Prostate gland (tissue), 2 donors: ENCODE data around the gene VLDLR. TPM values are rescaled to one million over a fixed set of nuclear protein-coding genes. Genes with fewer than 3 reads are reported as not detected.

Experiments
- DNase-seq: peaks from one replicate; pipeline ENCODE4 v3.0.0-alpha.2; 2019; ENCODE audit warnings: low spot score
- H3K27ac ChIP-seq, 2 donors: fragments of 200-600 bp; sonication (generic); 2 replicates each; pipeline ENCODE4 v1.5.1; 2017 to 2019
- H3K27me3 ChIP-seq: fragments of 200-600 bp; sonication (generic); replicated peaks from 2 replicates; pipeline ENCODE4 v1.5.1; 2019; ENCODE audit not compliant: insufficient read depth
- H3K36me3 ChIP-seq, 2 donors: fragments of 200-600 bp; sonication (generic); 1 replicate in 1 of 2; 2 replicates in 1 of 2; pipeline versions ENCODE4 v1.5.1 to v1.8.1; 2017 to 2019
- H3K4me1 ChIP-seq: fragments of 200-600 bp; sonication (generic); replicated peaks from 2 replicates; pipeline ENCODE4 v1.5.1; 2019
- H3K4me3 ChIP-seq, 2 donors: fragments of 200-600 bp; sonication (generic); 2 replicates each; pipeline ENCODE4 v1.5.1; 2017 to 2019
- H3K9me3 ChIP-seq: fragments of 200-600 bp; sonication (generic); 2 replicates; pipeline ENCODE4 v1.5.1; 2017
- CTCF ChIP-seq, 4 experiments: fragments of 200-600 bp in 2 of 4; fragments of 450-650 bp in 2 of 4; sonication (generic) in 2 of 4; IDR thresholded peaks; 1 replicate in 3 of 4; 2 replicates in 1 of 4; pipeline ENCODE4 v1.5.1; 2016 to 2019; ENCODE audit warnings: antibody characterized with exemption in 4 of 4, mild to moderate bottlenecking in 2 of 4, moderate library complexity in 2 of 4
- POLR2A ChIP-seq: fragments of 450-650 bp; IDR thresholded peaks from one replicate; pipeline ENCODE4 v1.6.1; 2016; ENCODE audit warnings: antibody characterized with exemption, mild to moderate bottlenecking
- POLR2AphosphoS5 ChIP-seq: sonication (generic); formaldehyde crosslinking; IDR thresholded peaks from one replicate; pipeline ENCODE4 v1.6.1; 2017; ENCODE audit warnings: antibody characterized with exemption
- WGBS: methylation state at CpG from one replicate; pipeline ENCODE4 v1.1.5; 2018; 5-methylcytosine and 5-hydroxymethylcytosine counted together
- intact Hi-C: fragments of 100-400 bp; cut with DNase I; formaldehyde crosslinking; loops from one replicate; pipeline ENCODE4 v1.14.2; 2022
- total RNA-seq, 2 donors: library from RNA; depleted of rRNA; stranded (reverse); fragments of >200 nt; gene quantifications; one replicate each; pipeline ENCODE4 v1.1.0, GENCODE V29; 2016

VLDLR gene
- total RNA-seq, 2 donors from 2014 or later, result 8.9 to 12.8 TPM

DNA sequence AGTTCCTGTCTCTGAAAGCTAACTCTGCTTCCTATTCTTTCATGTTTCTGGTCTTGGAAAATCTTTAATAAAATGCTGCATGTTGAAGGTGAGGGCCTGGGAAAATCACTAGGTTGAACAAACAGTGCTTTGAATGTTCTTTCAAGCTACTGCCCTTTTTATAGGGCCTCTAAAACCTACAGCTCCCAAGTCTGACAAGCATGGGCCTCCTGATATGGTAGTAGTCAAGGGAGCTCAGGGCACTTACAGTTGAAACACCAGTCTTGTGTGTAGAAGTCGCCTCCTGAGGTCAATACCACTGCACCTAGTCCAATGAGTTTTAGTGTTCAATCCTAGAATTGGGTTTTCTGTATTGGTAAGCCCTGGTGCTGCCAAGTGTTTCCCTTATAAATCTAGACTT is 20.5 kb downstream of the VLDLR start:
- 80% methylated on average over 1 of the region's 1 CpG for WGBS
- Histone ChIP-seq H3K27ac (no peak overlapping the region), H3K36me3 (peaks cover 5 to 6% of the 10 kb centered on the region in 2 donors), H3K4me3 (no peak overlapping the region), H3K4me1 (no peaks in the 10 kb centered on the region), H3K9me3 (no peaks in the 10 kb centered on the region), H3K27me3 (no peaks in the 10 kb centered on the region)
- TF ChIP-seq POLR2AphosphoS5 (no peak), POLR2A (no peak), CTCF (IDR thresholded peaks at IDR 0.05) (no peak)
- intact Hi-C loops, result no loop called here
- DNase-seq, result no peak

DNA sequence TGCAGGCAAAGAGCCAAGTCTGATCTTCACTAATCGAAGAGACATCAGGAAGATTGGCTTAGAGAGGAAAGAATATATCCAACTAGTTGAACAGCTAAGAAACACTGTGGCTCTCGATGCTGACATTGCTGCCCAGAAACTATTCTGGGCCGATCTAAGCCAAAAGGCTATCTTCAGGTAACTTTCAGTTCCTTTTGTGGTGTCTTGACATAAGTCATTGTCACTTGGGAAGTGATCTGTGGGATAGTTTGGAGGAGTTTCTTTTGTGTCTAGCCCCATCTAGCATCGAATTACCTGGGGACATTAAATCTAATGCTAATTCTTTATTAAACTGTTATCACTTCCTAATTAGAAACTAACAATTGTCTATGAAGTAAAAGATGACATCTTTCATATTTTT is 24.0 kb downstream of the VLDLR start:
- H3K9me3 ChIP-seq, result no peaks in the 10 kb centered on the region
- DNase-seq, result no peak
- no peak overlapping the region for H3K27ac ChIP-seq
- H3K4me3 ChIP-seq, result no peak overlapping the region
- no peaks in the 10 kb centered on the region for H3K27me3 ChIP-seq
- WGBS, result 93% methylated on average over 4 of the region's 4 CpGs
- intact Hi-C loops, result no loop called here
- H3K36me3 ChIP-seq, result peaks cover 5 to 6% of the 10 kb centered on the region in 2 donors
- TF ChIP-seq CTCF (IDR thresholded peaks at IDR 0.05), result no peak
- TF ChIP-seq POLR2A, result no peak
- TF ChIP-seq POLR2AphosphoS5, result no peak
- no peaks in the 10 kb centered on the region for H3K4me1 ChIP-seq

DNA sequence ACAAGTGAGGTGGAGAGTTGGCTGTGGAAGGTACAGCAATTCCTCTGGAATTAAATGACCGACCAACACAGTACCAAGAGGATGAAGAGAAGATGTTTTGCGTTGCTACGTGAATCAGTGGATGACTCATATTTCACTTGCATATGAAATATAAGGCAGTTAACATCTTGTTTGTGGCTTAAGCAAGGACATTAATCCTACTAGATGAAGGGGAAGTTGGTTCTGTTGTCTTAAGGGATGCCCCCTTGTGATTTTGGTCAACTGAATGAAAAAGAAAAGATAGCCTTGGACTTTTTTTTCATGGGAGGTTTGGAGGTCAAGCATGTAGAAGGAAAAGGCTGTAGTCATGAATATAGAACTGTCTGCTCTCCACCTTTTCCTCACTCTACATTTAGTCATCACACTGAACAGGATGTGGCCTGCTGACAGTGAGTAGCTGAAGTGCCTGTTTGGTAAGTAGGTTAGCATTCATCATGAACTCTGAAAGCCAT is 33.9 kb downstream of the VLDLR start:
- H3K4me1 ChIP-seq, result no peaks in the 10 kb centered on the region
- no peaks in the 10 kb centered on the region for H3K27me3 ChIP-seq
- TF ChIP-seq CTCF (IDR thresholded peaks at IDR 0.05), result no peak
- TF ChIP-seq POLR2A, result no peak
- TF ChIP-seq POLR2AphosphoS5, result no peak
- H3K9me3 ChIP-seq, result no peaks in the 10 kb centered on the region
- no peak for DNase-seq
- H3K27ac ChIP-seq, result no peak overlapping the region
- intact Hi-C loops, result no loop called here
- no peak overlapping the region for H3K4me3 ChIP-seq
- 71% methylated on average over 3 of the region's 3 CpGs for WGBS
- no peaks in the 10 kb centered on the region for H3K36me3 ChIP-seq

DNA sequence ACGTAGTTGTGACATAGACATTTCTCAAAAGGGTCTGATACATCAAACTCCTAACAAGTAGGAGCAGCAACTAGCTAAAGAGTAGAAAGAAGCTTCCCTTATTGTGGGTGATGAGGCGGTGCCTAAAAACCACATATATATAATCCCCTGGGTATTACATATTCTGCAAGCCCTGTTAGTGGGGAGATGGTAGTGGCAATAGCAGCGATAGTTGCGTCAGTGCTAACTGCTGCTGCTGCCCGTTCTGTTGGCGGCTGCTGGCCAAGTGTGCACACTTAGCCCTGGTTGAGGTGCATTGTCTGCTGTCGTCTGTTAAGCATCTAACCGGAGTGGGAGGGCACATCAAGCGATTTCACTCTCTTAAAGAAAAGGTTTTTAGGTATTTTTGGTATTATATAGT is 35.8 kb downstream of the VLDLR start:
- Histone ChIP-seq H3K9me3 (no peaks in the 10 kb centered on the region), H3K4me3 (no peak overlapping the region), H3K36me3 (no peaks in the 10 kb centered on the region), H3K4me1 (no peaks in the 10 kb centered on the region), H3K27ac (no peak overlapping the region), H3K27me3 (no peaks in the 10 kb centered on the region)
- 92% methylated on average over 9 of the region's 9 CpGs for WGBS
- intact Hi-C loops, result no loop called here
- TF ChIP-seq CTCF (IDR thresholded peaks at IDR 0.05), result no peak
- TF ChIP-seq POLR2A, result no peak
- no peak for TF ChIP-seq POLR2AphosphoS5
- DNase-seq, result no peak

DNA sequence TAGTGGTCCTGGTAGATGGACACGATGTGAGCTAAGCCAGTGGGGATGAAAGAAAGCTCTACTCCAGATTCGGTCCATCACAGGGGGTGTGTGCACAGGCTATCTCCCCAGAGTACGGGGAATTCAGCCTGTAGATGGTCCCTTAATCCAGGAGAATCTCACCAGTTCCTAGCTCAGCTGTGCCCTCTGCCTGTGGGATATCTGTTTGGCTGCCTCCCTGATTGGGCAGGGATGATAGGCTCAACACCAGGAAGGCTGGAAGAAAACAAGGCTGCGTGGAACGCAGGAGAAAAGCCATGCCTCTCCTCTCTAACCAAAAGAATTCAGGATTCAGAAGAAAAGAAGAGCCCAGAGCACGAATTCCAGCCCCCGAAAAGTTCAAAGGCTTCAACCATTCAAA is 40.9 kb downstream of the VLDLR start:
- no peak overlapping the region for H3K4me3 ChIP-seq
- intact Hi-C loops, result no loop called here
- no peaks in the 10 kb centered on the region for H3K27me3 ChIP-seq
- no peak overlapping the region for H3K27ac ChIP-seq
- H3K4me1 ChIP-seq, result no peaks in the 10 kb centered on the region
- no peaks in the 10 kb centered on the region for H3K36me3 ChIP-seq
- no peak for DNase-seq
- WGBS, result 88% methylated on average over 7 of the region's 7 CpGs
- no peaks in the 10 kb centered on the region for H3K9me3 ChIP-seq
- no peak for TF ChIP-seq CTCF (IDR thresholded peaks at IDR 0.05)
- no peak for TF ChIP-seq POLR2AphosphoS5
- no peak for TF ChIP-seq POLR2A
